ENCODE data around the gene C8G.

- TF ChIP-seq CTCF (IDR thresholded peaks at IDR 0.05) (no peak), EZH2 (IDR thresholded peaks at IDR 0.05; ENCODE audit: borderline replicate concordance, insufficient read depth, low read depth, low read length, poor library complexity, severe bottlenecking) (no peak)
Observed at GRCh38 chr9:136952876-136953770, 8.1 kb downstream of the C8G start.

Measured in B cell (primary cell).